Psoas muscle (tissue), 8 donors: ENCODE data around the gene IARS1. TPM values are rescaled to one million over a fixed set of nuclear protein-coding genes. Genes with fewer than 3 reads are reported as not detected.

ENCODE experiments used
- ATAC-seq, 4 donors: fragments of 200-7000 bp; cut with Tn5 transposase; one replicate each; pipeline ENCODE4 v1.9.1; 2020; ENCODE audit warnings: moderate library complexity in 3 of 4, mild to moderate bottlenecking in 2 of 4
- DNase-seq, 2 donors: peaks; one replicate each; pipeline ENCODE4 v3.0.0-alpha.2; 2020
- H3K27ac ChIP-seq: fragments of 200-600 bp; one replicate; pipeline ENCODE4 v1.8.0; 2022
- H3K27me3 ChIP-seq, 3 donors: fragments of 200-600 bp in 1 of 3; one replicate each; pipeline versions ENCODE4 v1.6.1 to v1.8.0; 2013 to 2022; ENCODE audit warnings: low read length in 2 of 3, mild to moderate bottlenecking in 2 of 3, moderate library complexity in 1 of 3; ENCODE audit not compliant: insufficient read depth in 3 of 3
- H3K36me3 ChIP-seq, 2 donors: fragments of 200-600 bp in 1 of 2; one replicate each; pipeline versions ENCODE4 v1.6.1 to v1.8.0; 2013 to 2022; ENCODE audit warnings: low read depth in 1 of 2, mild to moderate bottlenecking in 1 of 2, moderate library complexity in 1 of 2; ENCODE audit not compliant: insufficient read depth in 1 of 2
- H3K4me1 ChIP-seq: fragments of 200-600 bp; one replicate; pipeline ENCODE4 v1.8.0; 2022
- H3K4me3 ChIP-seq: fragments of 200-600 bp; one replicate; pipeline ENCODE4 v1.8.0; 2022; ENCODE audit warnings: mild to moderate bottlenecking
- H3K9me3 ChIP-seq: fragments of 200-600 bp; one replicate; pipeline ENCODE4 v1.8.0; 2022
- CTCF ChIP-seq: fragments of 200-600 bp; IDR thresholded peaks from one replicate; pipeline ENCODE4 v1.8.0; 2022; ENCODE audit warnings: antibody characterized with exemption
- WGBS, 3 donors: extraction: QIAGEN DNeasy Blood & Tissue Kit; methylation state at CpG; one replicate each; pipeline versions ENCODE4 v1.1.6 to v1.1.7; 2013; 5-methylcytosine and 5-hydroxymethylcytosine counted together
- intact Hi-C, 2 donors: fragments of 100-400 bp; cut with DNase I; formaldehyde crosslinking; loops; one replicate each; pipeline versions ENCODE4 v1.11.0 to v1.14.2; 2022
- polyA plus RNA-seq, 3 donors: library from polyadenylated mRNA; stranded (reverse); fragments of 200-250 nt; gene quantifications; one replicate each; pipeline ENCODE4 v1.2.3, GENCODE V29; 2013
- total RNA-seq, 4 donors: library from RNA; stranded (reverse); fragmentation: NEBNext Ultra II Directional in 2 of 4; extraction: Animal tissue kit (Norgen Biotek cat#: 25700) in 2 of 4; gene quantifications; one replicate each; pipeline versions ENCODE4 v1.2.1 to v1.2.4, GENCODE V29; 2021 to 2023
- donor health status: healthy with polysubstance abuse.
- donor health status: DM: no; HTN: no; CAD: no; lungs with moderate emphysema.
- donor health status: Bipolar disorder and iron deficiency.
- donor health status: healthy.
- donor health status: DM: yes; HTN: yes; CAD: no.
- donor health status: DM: no; HTN: no; CAD: no.
- donor health status: DM: no; HTN: no; CAD: no.
- donor health status: DM: yes; HTN: yes; CAD: no.

The IARS1 gene
- total and polyA plus RNA-seq, 7 donors: 45.6 to 183 (median 98.5) TPM

DNA sequence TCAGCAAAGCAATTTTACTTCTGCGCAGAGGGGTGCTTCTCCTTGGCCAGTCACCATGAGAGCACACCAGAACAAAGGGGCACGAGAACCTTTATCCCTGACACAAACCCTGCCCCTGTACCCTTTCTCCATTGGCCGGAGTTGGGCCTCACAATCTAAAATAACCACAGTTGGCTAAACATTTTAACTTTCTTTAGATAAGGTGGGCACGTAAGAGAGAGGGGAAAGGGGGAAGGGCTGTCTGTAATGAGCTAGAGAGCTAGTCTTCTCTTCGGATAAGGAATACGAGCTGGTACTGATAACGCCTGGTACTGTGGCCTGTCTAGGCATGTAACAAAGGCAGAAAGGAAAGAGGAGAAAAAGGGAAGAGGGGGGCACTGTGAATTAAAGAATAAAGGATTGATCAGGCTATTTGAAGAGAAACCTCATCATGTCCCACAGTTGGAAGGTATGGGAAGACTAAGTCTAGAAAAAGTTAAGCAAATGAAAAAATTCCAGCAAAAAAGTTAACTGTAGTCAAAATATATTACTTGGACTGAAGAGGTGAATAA lies 1.8 kb upstream of the IARS1 start:
- ATAC-seq (no peak), DNase-seq (no peak)
- Histone ChIP-seq H3K4me3 (no peak overlapping the region), H3K36me3 (peaks cover 0 to 40% of the 10 kb centered on the region in 2 donors), H3K27me3 (no peaks in the 10 kb centered on the region), H3K4me1 (peaks cover 19% of the 10 kb centered on the region), H3K9me3 (no peaks in the 10 kb centered on the region), H3K27ac (peak overlapping the region; percentile 92)
- no peak for TF ChIP-seq CTCF
- intact Hi-C loops: no loop called here
- WGBS, 3 donors: 92 to 98% (median 93%) methylated on average over 7 of the region's 7 CpGs

DNA sequence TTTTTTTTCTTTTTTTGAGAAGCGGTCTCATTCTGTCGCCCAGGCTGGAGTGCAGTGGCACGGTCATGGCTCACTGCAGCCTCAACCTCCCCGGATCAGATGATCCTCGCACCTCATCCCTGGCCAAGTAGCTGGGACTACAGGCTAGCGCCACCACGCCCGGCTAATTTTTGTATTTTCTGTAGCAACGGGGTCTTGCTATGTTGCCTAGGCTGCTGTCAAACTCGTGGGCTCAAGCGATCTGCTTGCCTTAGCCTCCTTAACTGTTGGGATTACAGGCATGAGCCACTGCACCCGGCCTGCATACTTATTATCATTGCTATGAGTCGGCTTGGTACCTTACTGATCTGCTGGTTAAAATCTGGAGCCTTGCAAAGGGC lies 790 bp upstream of the IARS1 start:
- intact Hi-C loops: no loop called here
- ATAC-seq (peak; percentile 7 to 45 (median 30)), DNase-seq (no peak)
- H3K36me3 ChIP-seq: peaks cover 0 to 30% of the 10 kb centered on the region in 2 donors
- peaks cover 19% of the 10 kb centered on the region for H3K4me1 ChIP-seq
- no peak for TF ChIP-seq CTCF
- no peaks in the 10 kb centered on the region for H3K9me3 ChIP-seq
- H3K27ac ChIP-seq: peak overlapping the region; percentile 92
- WGBS, 3 donors: 9 to 16% (median 14%) methylated on average over 13 of the region's 13 CpGs
- no peaks in the 10 kb centered on the region for H3K27me3 ChIP-seq
- H3K4me3 ChIP-seq: peak overlapping the region; percentile 92

GRCh38 chr9:92293075-92293354 lies 482 bp downstream of the IARS1 start:
- no peak for ATAC-seq
- no peak for DNase-seq
- Histone ChIP-seq H3K4me1 (peaks cover 19% of the 10 kb centered on the region), H3K27ac (peak overlapping the region; percentile 92), H3K9me3 (no peaks in the 10 kb centered on the region), H3K27me3 (no peaks in the 10 kb centered on the region), H3K4me3 (peak overlapping the region; percentile 92), H3K36me3 (peaks cover 0 to 30% of the 10 kb centered on the region in 2 donors)
- no peak for TF ChIP-seq CTCF
- 1 to 2% (median 1%) methylated on average over 5 of the region's 5 CpGs for WGBS, 3 donors
- intact Hi-C loops: no loop called here

DNA sequence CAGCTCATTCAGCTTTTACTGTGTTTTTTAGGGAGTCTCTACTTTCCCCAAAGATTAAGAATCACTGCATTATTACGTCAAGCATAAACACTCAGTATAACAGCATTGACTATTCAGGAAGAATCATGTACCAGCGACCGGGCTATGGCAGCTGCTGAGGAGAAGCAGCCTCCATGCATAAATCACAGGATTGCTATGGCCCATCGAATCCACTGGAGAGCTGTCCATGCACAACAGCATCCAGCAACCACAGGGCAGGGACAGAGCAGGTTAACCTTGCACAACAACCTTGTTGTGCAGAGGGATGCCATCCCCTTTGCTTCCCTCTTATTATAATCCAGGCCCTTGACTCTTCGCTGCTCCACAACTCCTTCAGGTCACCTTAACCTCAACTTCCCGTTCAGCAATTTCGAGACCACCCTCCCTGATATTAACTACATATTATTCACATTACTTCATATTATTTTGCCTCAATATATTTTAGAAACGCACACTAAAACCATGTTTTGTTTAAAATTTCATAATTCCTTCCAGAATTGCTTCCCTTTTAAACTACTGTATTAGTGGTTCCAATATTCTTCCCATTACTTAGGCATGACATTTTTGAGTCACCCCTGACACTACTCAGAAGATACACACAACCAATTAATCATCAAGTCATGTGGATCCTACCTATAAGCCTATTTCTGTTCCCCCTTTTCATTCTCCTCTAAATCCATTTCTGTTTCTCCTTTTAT lies 991 bp downstream of the IARS1 start:
- Histone ChIP-seq H3K27ac (peak overlapping the region; percentile 92), H3K9me3 (no peaks in the 10 kb centered on the region), H3K4me3 (peak overlapping the region; percentile 92), H3K36me3 (peaks cover 0 to 30% of the 10 kb centered on the region in 2 donors), H3K27me3 (no peaks in the 10 kb centered on the region), H3K4me1 (peaks cover 19% of the 10 kb centered on the region)
- DNase-seq (no peak), ATAC-seq (no peak)
- WGBS, 3 donors: 56 to 58% (median 56%) methylated on average over 8 of the region's 8 CpGs
- no peak for TF ChIP-seq CTCF
- intact Hi-C loops: no loop called here

GRCh38 chr9:92291577-92291976 lies 1.9 kb downstream of the IARS1 start:
- Histone ChIP-seq H3K4me3 (no peak overlapping the region), H3K27me3 (no peaks in the 10 kb centered on the region), H3K36me3 (peaks cover 2 to 31% of the 10 kb centered on the region in 2 donors), H3K9me3 (no peaks in the 10 kb centered on the region), H3K27ac (no peak overlapping the region), H3K4me1 (peaks cover 19% of the 10 kb centered on the region)
- ATAC-seq (no peak), DNase-seq (no peak)
- no peak for TF ChIP-seq CTCF
- 82 to 89% (median 84%) methylated on average over 2 of the region's 2 CpGs for WGBS, 3 donors
- intact Hi-C loops: no loop called here
